ENCODE measurements around the gene AMY2A.
"Not testable (repeated sequence)": the region's sequence is repeated elsewhere in the genome, so short reads cannot be mapped to it uniquely, and the experiment has no call there.

AMY2A gene

DNA sequence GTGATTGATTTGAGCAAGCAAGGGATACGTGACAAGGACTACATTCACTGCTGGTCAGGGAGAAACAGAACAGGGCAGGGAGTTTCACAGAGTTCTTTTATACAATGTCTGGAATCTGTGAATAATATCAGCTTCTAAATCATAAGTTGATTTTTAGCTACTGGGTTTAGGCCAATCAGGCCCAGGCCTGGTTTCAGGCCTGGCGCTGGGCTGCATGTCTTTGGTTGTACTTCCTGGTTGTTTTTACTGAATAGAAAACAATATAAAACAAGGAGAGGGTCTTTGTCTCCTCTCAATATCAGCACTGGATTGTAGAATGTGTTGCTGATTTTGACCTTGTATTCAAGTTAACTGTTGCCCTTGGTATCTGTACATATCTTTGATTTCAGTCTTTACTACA is 865 bp upstream of the AMY2A start:
- POLR2A ChIA-PET (ENCODE audit: low non-redundant PET) = no interaction called here
- H3K27ac ChIP-seq = no peak overlapping the region
- CTCF ChIA-PET = no interaction called here
- no peak for DNase-seq (ENCODE audit: low spot score)
- TF ChIP-seq CTCF (conservative IDR thresholded peaks at IDR 0.05; ENCODE audit: low read depth) = no peak

DNA sequence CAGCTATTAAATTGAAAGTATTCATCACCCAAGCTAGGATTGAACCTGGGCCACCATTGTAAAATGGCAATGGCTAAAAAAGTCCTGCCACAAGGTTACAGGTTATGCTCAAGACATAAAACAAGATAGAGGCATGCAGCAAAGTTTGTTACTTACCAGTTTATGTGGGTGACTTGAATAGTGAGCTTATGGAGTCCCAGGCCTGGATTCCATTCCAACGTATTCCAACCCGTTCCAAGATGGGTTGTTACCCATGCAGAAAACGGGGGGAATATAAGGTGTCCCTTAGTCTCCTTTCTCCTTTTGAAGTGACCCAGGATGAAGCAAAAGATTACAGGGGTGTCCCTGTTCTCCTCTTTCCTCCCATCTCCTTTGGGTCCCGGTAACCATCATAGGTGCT is 10.2 kb downstream of the AMY2A start:
- POLR2A ChIA-PET (ENCODE audit: low non-redundant PET); CTCF ChIA-PET; DNase-seq (ENCODE audit: low spot score); H3K27ac ChIP-seq: not testable (repeated sequence)

GRCh38 chr1:103641194-103641593 is 24.0 kb downstream of the AMY2A start:
- POLR2A ChIA-PET (ENCODE audit: low non-redundant PET); CTCF ChIA-PET; DNase-seq (ENCODE audit: low spot score); H3K27ac ChIP-seq: not testable (repeated sequence)

DNA sequence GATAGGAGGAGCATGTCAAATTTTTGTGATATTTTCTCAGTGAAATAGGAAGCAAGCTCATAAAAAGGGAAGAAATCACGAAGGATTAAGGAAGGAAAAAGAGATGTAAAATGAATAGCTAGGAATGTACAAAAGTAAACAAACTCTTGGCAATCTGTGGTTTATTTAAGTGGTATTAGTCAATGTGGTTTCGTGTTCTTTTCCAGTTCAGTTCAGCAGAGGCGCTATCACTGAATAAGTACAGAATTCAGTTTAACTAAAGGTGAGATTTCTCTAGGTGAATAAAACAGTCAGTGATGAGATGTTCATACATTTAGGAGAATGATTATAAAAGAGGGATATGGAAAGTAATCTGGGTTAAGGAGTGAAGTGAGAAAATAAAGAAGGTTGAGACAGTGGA is 26.7 kb downstream of the AMY2A start:
- CTCF ChIA-PET; POLR2A ChIA-PET (ENCODE audit: low non-redundant PET): not testable (repeated sequence)

DNA sequence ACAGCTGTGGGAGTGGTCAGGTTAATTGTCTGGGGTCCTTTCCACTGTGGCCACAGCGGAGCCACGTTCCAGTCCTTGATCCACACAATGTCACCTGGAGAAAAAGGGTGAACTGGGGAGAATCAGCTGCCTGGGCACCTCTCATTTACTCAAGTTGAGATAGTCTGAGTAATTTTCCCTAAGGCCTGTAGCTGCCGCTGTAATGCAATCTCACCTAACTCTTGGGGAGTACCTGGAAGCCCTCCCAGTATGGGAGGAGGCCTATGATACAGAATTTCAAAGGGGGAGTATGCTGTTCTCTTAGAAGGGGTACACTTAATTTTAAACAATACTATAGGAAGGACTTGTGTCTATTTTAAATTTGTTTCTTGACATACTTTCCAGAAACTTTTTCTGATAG is 33.1 kb downstream of the AMY2A start:
- POLR2A ChIA-PET (ENCODE audit: low non-redundant PET); CTCF ChIA-PET; DNase-seq (ENCODE audit: low spot score); H3K27ac ChIP-seq: not testable (repeated sequence)

More for the DNA sequence above, 26.7 kb downstream of the AMY2A start:
- H3K27ac ChIP-seq; DNase-seq (ENCODE audit: low spot score): not testable (repeated sequence)

DNA sequence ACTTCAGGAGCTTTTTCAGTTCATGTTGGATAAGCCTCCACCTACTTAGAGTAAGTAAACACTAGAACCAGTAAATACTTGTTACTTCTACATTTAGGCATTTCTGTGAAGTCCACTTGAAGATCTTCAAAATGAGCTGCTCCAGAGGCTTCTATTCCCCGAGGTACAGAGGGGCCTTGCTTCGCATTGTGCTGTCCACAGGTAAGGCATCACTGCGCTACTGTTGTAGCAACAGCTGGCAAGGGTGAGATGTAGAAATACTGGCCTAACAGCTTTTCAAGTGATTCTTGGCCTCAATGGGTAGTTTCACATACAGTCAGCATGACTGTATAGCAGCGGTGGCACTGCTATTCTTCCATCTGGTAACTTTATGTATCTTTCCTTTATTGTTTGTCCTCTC is 33.7 kb downstream of the AMY2A start:
- H3K27ac ChIP-seq; CTCF ChIA-PET; POLR2A ChIA-PET (ENCODE audit: low non-redundant PET); DNase-seq (ENCODE audit: low spot score): not testable (repeated sequence)

DNA sequence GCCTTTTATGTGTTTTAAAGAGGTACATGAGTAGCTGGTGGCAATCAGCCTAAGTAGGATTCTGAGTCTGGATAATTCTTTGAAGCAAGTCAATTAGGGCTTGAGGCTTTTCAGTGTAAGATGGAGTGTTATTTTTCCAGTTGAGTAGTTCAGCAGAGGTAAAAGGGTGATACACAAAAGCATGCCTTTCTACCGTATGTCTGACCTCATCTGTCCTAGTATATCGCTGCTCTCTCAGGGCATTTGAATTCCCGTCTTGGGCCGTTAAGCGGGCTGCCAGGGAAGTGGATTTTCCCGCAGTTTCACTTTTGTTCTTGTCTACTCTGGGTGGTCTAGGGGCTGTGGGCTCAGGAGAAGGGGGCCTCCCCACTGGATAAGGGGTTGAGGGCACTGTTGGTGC is 36.9 kb downstream of the AMY2A start:
- DNase-seq (ENCODE audit: low spot score); CTCF ChIA-PET; POLR2A ChIA-PET (ENCODE audit: low non-redundant PET); H3K27ac ChIP-seq: not testable (repeated sequence)

GRCh38 chr1:103655460-103655859 is 38.2 kb downstream of the AMY2A start, which contains the start of gene AMY1A:
Gene AMY1A (plus strand): TSS chr1:103655760. CDS start chr1:103656331, 571 bp downstream.
- CTCF ChIA-PET; H3K27ac ChIP-seq; DNase-seq (ENCODE audit: low spot score); POLR2A ChIA-PET (ENCODE audit: low non-redundant PET): not testable (repeated sequence)
